Right lobe of liver (tissue), 6 donors: ENCODE data around the gene NUBP2. TPM values are rescaled to one million over a fixed set of nuclear protein-coding genes. Genes with fewer than 3 reads are reported as not detected.

Experiments
- ATAC-seq, 4 donors: fragments of 200-7000 bp; cut with Tn5 transposase; one replicate each; pipeline ENCODE4 v1.9.1; 2020; ENCODE audit warnings: mild to moderate bottlenecking in 4 of 4, moderate library complexity in 4 of 4
- DNase-seq, 3 donors: peaks; one replicate each; pipeline ENCODE4 v3.0.0-alpha.2; 2020
- H3K27ac ChIP-seq, 3 donors: fragments of 200-600 bp; one replicate each; pipeline ENCODE4 v1.8.0; 2022
- H3K27me3 ChIP-seq, 2 donors: fragments of 200-600 bp; one replicate each; pipeline ENCODE4 v1.8.0; 2022
- H3K36me3 ChIP-seq, 4 donors: fragments of 200-600 bp; sonication (generic) in 1 of 4; one replicate each; pipeline versions ENCODE4 v1.5.1 to v1.8.0; 2017 to 2022; ENCODE audit warnings: control low read depth in 1 of 4
- H3K4me1 ChIP-seq, 4 donors: fragments of 200-600 bp; sonication (generic) in 1 of 4; one replicate each; pipeline versions ENCODE4 v1.5.1 to v1.8.0; 2017 to 2022; ENCODE audit warnings: control low read depth in 1 of 4
- H3K4me3 ChIP-seq, 3 donors: fragments of 200-600 bp; one replicate each; pipeline ENCODE4 v1.8.0; 2022
- H3K9me3 ChIP-seq, 4 donors: fragments of 200-600 bp; sonication (generic) in 1 of 4; one replicate each; pipeline versions ENCODE4 v1.5.1 to v1.8.0; 2017 to 2022; ENCODE audit warnings: control low read depth in 1 of 4
- POLR2A ChIP-seq: fragments of 450-650 bp; IDR thresholded peaks from one replicate; pipeline ENCODE4 v1.6.1; 2017; ENCODE audit warnings: antibody characterized with exemption, mild to moderate bottlenecking
- WGBS: methylation state at CpG from one replicate; pipeline ENCODE4 v1.1.6; 2018; ENCODE audit warnings: low coverage, low lambda C conversion rate; ENCODE audit not compliant: insufficient coverage; ENCODE audit errors: missing lambda C conversion rate; 5-methylcytosine and 5-hydroxymethylcytosine counted together
- intact Hi-C, 2 donors: fragments of 100-400 bp; cut with DNase I; formaldehyde crosslinking; loops; one replicate each; pipeline versions ENCODE4 v1.11.2 to v1.14.1; 2022
- total RNA-seq, 6 experiments: library from RNA; depleted of rRNA in 2 of 6; stranded (reverse); fragments of >200 nt in 2 of 6; fragmentation: NEBNext Ultra II Directional in 3 of 6; extraction: Animal tissue kit (Norgen Biotek cat#: 25700) in 3 of 6; gene quantifications; one replicate each; pipeline versions ENCODE4 v1.1.0 to v1.2.4, GENCODE V29; 2016 to 2023
- TF ChIP-seq, protein P1 (sequence below), 4 donors: fragments of 200-600 bp in 3 of 4; fragments of 450-650 bp in 1 of 4; IDR thresholded peaks; one replicate each; pipeline versions ENCODE4 v1.5.1 to v1.8.0; 2016 to 2022; ENCODE audit warnings: antibody characterized with exemption in 4 of 4, mild to moderate bottlenecking in 2 of 4
- donor health status: DM: no; HTN: yes; CAD: no.
- donor health status: DM: no; HTN: no; CAD: no.
- donor health status: DM: no; HTN: no; CAD: no.
- donor health status: DM: no; HTN: yes; CAD: no.
- donor health status: DM: no; HTN: yes; CAD: no.

NUBP2 gene
- total RNA-seq, 6 experiments from 2014 or later: 21.1 to 90.3 (median 32.6) TPM

DNA sequence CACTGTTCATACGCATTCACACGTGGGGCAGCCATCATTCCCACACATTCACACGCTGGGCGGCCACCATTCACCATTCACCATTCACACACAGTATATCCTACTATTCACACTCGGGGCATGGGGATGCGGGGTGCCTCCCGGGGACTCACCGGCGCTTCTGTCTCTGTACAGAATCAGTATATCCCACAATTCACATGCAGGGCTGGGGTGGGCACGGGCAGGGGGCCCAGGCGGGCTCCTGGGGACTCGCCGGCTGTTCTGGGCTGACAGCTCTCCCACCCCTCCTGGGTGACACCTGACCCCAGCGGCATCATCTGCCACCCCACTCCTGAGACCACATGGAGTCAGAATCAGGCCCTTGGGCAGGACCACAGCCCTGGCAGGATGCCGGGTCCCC lies 21.0 kb upstream of the NUBP2 start:
- no peaks in the 10 kb centered on the region for H3K9me3 ChIP-seq
- ATAC-seq: no peak
- H3K27me3 ChIP-seq: no peaks in the 10 kb centered on the region
- no peaks in the 10 kb centered on the region for H3K4me1 ChIP-seq
- no peak for DNase-seq
- H3K27ac ChIP-seq: no peak overlapping the region
- H3K36me3 ChIP-seq: peaks cover 0 to 41% (median 6%) of the 10 kb centered on the region in 4 donors
- no peak overlapping the region for H3K4me3 ChIP-seq
- intact Hi-C loops: no loop called here
- WGBS: 88% methylated on average over 12 of the region's 15 CpGs
- TF ChIP-seq, protein P1, sequence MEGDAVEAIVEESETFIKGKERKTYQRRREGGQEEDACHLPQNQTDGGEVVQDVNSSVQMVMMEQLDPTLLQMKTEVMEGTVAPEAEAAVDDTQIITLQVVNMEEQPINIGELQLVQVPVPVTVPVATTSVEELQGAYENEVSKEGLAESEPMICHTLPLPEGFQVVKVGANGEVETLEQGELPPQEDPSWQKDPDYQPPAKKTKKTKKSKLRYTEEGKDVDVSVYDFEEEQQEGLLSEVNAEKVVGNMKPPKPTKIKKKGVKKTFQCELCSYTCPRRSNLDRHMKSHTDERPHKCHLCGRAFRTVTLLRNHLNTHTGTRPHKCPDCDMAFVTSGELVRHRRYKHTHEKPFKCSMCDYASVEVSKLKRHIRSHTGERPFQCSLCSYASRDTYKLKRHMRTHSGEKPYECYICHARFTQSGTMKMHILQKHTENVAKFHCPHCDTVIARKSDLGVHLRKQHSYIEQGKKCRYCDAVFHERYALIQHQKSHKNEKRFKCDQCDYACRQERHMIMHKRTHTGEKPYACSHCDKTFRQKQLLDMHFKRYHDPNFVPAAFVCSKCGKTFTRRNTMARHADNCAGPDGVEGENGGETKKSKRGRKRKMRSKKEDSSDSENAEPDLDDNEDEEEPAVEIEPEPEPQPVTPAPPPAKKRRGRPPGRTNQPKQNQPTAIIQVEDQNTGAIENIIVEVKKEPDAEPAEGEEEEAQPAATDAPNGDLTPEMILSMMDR (IDR thresholded peaks at IDR 0.05): no peak
- TF ChIP-seq POLR2A: no peak

DNA sequence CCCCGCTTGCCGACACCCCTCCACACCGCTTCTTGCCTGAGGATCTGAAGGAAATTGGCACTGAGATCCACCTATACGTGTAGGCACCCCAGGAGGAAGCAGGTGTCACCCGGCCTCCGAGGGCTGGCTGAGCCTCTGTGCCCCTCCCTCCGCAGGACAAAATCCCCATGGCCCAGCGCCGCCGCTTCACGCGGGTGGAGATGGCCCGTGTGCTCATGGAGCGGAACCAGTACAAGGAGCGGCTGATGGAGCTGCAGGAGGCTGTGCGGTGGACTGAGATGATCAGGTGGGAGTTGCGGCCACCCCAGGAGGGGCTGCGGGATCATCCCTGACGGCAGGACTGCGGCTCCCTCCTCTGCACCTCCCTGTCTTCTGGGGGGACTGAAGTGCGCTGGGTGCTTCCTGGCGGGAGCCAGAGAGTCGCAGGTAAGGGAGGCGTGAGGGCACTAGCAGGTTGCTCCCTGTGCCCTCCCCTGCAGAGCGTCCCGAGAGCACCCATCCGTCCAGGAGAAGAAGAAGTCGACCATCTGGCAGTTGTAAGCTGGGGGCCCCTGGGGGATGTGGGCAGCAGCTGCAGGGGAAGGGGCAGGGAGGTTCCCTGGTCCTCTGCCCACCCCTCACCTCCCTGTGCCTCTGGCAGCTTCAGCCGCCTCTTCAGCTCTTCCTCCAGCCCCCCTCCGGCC lies 20.4 kb upstream of the NUBP2 start:
- H3K27me3 ChIP-seq: no peaks in the 10 kb centered on the region
- no peaks in the 10 kb centered on the region for H3K4me1 ChIP-seq
- ATAC-seq (no peak), DNase-seq (peak in 1 of 3 donors; percentile 50)
- TF ChIP-seq, protein P1 (IDR thresholded peaks at IDR 0.05): no peak
- TF ChIP-seq POLR2A: no peak
- 98% methylated on average over 9 of the region's 30 CpGs for WGBS
- no peaks in the 10 kb centered on the region for H3K9me3 ChIP-seq
- intact Hi-C loops: no loop called here
- H3K4me3 ChIP-seq: no peak overlapping the region
- peaks cover 0 to 41% (median 6%) of the 10 kb centered on the region in 4 donors for H3K36me3 ChIP-seq
- H3K27ac ChIP-seq: no peak overlapping the region

DNA sequence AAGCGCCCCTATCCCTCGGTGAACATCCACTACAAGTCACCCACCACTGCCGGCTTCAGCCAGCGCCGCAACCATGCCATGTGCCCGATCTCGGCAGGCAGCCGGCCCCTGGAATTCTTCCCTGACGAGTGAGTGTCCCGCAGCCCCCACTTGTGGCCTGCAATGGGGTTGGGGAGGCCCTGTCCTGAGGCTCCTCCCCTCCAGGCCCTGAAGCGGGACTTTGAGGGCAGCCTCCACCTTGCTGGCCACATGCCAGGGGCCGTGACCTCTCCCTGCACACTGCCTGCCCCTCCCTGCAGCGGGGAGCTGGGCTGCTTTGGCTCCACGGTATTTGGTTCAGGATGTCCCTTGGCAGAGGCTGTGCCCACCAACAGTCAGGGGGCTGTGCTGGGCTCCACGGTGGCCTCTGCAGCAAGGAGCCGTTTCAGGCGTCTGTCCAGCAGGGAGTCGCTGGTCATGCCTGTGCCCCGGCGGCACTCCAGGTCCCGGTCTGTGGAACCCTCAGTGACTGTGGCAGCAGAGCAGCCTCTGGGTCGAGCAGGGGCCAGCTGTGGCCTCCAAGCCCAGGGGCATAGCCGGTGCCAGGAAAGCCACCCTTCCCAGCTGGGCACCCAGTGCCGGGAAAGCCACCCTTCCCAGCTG lies 19.8 kb upstream of the NUBP2 start:
- Histone ChIP-seq H3K27me3 (no peaks in the 10 kb centered on the region), H3K4me3 (no peak overlapping the region), H3K9me3 (no peaks in the 10 kb centered on the region), H3K4me1 (no peaks in the 10 kb centered on the region), H3K27ac (no peak overlapping the region), H3K36me3 (peaks cover 0 to 42% (median 6%) of the 10 kb centered on the region in 4 donors)
- DNase-seq: peak in 1 of 3 donors; percentile 54
- WGBS: 0% methylated on average over 1 of the region's 24 CpGs
- TF ChIP-seq POLR2A: no peak
- TF ChIP-seq, protein P1 (IDR thresholded peaks at IDR 0.05): no peak
- intact Hi-C loops: no loop called here
- ATAC-seq: peak in 1 of 4 donors; percentile 11

DNA sequence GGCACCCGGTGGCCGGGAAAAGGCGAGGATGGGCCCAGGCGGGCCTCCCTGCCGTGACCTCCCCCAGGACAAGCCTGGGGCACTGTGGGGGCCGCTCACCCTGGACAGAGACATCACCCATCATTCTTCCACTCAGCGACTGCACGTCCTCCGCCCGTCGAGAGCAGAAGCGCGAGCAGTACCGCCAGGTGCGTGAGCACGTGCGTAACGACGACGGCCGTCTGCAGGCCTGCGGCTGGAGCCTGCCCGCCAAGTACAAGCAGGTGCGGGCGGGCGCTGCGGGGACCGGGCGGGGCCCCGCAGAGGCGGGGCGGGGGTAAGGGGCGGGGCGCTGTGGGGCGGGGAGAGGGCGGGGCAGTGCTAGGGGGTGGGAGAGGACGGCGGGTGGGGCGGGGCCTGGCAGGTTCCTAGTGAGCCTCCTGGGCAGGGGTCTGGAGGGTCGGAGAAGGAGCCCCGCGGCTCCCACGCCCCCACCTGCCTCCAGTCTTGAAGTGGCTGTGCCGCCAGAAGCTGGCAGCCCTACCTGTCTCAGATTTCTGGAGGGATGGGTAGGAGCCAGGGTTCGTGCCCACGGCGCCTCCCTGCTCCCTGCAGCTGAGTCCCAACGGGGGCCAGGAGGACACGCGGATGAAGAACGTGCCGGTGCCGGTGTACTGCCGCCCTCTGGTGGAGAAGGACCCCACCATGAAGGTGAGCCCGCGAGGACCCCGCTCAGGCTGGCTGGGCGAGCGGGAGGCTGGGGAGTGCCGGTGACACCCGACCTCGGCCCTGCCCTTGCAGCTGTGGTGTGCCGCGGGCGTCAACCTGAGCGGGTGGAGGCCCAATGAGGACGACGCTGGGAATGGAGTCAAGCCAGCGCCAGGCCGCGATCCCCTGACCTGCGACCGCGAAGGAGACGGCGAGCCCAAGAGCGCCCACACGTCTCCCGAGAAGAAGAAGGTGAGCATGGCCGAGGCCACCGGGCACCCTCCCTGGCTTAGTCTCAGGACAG lies 18.9 kb upstream of the NUBP2 start:
- no peaks in the 10 kb centered on the region for H3K27me3 ChIP-seq
- H3K9me3 ChIP-seq: no peaks in the 10 kb centered on the region
- intact Hi-C loops: no loop called here
- H3K4me3 ChIP-seq: no peak overlapping the region
- H3K4me1 ChIP-seq: no peaks in the 10 kb centered on the region
- no peak for TF ChIP-seq POLR2A
- TF ChIP-seq, protein P1 (IDR thresholded peaks at IDR 0.05): peak in 1 of 4 donors; percentile 14
- DNase-seq (no peak), ATAC-seq (no peak)
- WGBS: 95% methylated on average over 33 of the region's 81 CpGs
- peaks cover 0 to 48% (median 6%) of the 10 kb centered on the region in 4 donors for H3K36me3 ChIP-seq
- no peak overlapping the region for H3K27ac ChIP-seq
